Daoy (cell line): ENCODE measurements around the gene RPL29. TPM values are rescaled to one million over a fixed set of nuclear protein-coding genes. Genes with fewer than 3 reads are reported as not detected.

ENCODE experiments used
- DNase-seq: peaks from one replicate; pipeline ENCODE4 v3.0.0-alpha.2; 2015; ENCODE audit warnings: low read depth
- total RNA-seq: library from RNA; depleted of rRNA; stranded (reverse); fragments of >200 nt; shearing (Covaris generic); gene quantifications from 2 replicates; pipeline ENCODE4 v1.2.3, GENCODE V29; 2014

Gene RPL29
- total RNA-seq, 1 experiment from 2014 or later = 1,191 TPM

GRCh38 chr3:51983578-51984268 is 12.0 kb downstream of the RPL29 start:
- DNase-seq = no peak

- peak; percentile 86 for DNase-seq
Observed at GRCh38 chr3:51982838-51983577, 12.7 kb downstream of the RPL29 start, which contains the start of gene ACY1. Gene ACY1, plus strand, starts transcription at chr3:51983535. Its CDS starts 530 bp downstream, at chr3:51984065.

- peak; percentile 62 for DNase-seq
Observed at GRCh38 chr3:51982352-51982837, 13.3 kb downstream of the RPL29 start.

- DNase-seq = no peak
Observed at GRCh38 chr3:51980253-51980652, 15.4 kb downstream of the RPL29 start.

GRCh38 chr3:51978143-51978502 is 17.6 kb downstream of the RPL29 start:
- DNase-seq = no peak

GRCh38 chr3:51977446-51978142 is 18.1 kb downstream of the RPL29 start:
- no peak for DNase-seq

- DNase-seq = peak; percentile 36
Observed at GRCh38 chr3:51975852-51976549, 19.7 kb downstream of the RPL29 start.

- DNase-seq = peak; percentile 76
Observed at GRCh38 chr3:51974963-51975851, 20.5 kb downstream of the RPL29 start, which contains the start of gene ABHD14A. Gene ABHD14A, plus strand, starts transcription at chr3:51975064. Its CDS starts 72 bp downstream, at chr3:51975136.

- no peak for DNase-seq
Observed at GRCh38 chr3:51974277-51974962, 21.3 kb downstream of the RPL29 start.

- DNase-seq = no peak
Observed at GRCh38 chr3:51971350-51971749, 24.3 kb downstream of the RPL29 start.

GRCh38 chr3:51970606-51971300 is 24.9 kb downstream of the RPL29 start:
- DNase-seq = no peak

GRCh38 chr3:51969841-51970240 is 25.9 kb downstream of the RPL29 start:
- no peak for DNase-seq

GRCh38 chr3:51968883-51969678 is 26.6 kb downstream of the RPL29 start:
- no peak for DNase-seq

GRCh38 chr3:51968170-51968775 is 27.4 kb downstream of the RPL29 start:
- no peak for DNase-seq

- DNase-seq = peak; percentile 39
Observed at GRCh38 chr3:51967384-51968169, 28.1 kb downstream of the RPL29 start, which contains the start of gene PCBP4. Gene PCBP4, minus strand, starts transcription at chr3:51967454. Its CDS starts 6,214 bp downstream, at chr3:51961240.

GRCh38 chr3:51966922-51967383 is 28.7 kb downstream of the RPL29 start:
- no peak for DNase-seq

- DNase-seq = no peak
Observed at GRCh38 chr3:51966486-51966885, 29.2 kb downstream of the RPL29 start.
